GM19238 (cell line): ENCODE results near the gene MTIF3.

Source experiments
- DNase-seq: peaks from one replicate; pipeline ENCODE4 v3.0.0; 2011; ENCODE audit warnings: low spot score; ENCODE audit not compliant: insufficient read length

The MTIF3 gene

GRCh38 chr13:27455331-27455855 lies 5.0 kb upstream of the MTIF3 start:
- DNase-seq = no peak

- no peak for DNase-seq
Observed at GRCh38 chr13:27450921-27451471, 632 bp upstream of the MTIF3 start.

DNA sequence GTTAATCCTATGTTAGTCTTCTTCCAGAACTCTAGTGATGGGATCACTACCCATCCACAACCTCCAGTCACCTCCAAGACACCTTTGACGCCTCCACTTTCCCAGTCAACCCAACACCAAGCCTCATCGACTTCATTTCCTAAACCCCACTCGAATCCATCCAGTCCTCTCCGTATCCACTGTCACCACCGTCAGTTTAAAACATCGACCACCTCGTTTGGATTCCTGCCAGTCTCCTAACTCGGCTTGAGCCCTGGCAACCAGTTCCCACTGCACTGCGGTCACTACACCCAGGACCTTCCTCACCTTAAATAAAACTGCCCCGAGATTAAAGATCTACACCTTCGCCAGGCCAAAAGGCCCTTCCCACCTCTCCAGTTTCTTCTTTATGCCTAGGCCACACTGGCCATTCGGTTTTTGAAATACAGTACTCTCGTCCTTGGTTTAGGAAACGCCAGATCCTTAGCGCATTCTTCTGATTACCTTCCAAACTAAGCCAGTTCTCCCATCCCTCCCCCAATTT lies 1.2 kb downstream of the MTIF3 start:
- DNase-seq = no peak

DNA sequence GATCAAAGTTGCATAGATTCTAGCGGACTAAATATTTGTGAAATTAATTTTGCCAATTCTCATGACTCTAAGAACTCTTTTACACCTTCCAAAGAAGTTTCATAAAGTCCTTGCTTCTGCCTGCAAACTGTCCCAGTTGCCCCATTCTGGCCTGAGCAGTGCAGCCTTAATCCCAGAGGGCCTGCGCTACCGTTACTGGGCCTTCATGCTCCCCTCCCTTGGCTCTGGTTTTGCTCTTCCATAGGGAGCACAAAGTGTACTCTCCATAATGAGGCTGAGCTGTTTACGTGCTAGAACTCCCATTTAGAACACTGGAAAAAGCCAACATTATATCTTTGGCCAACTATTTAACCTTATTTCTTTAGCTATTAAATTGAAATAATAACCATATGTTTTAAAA lies 2.1 kb downstream of the MTIF3 start:
- no peak for DNase-seq

DNA sequence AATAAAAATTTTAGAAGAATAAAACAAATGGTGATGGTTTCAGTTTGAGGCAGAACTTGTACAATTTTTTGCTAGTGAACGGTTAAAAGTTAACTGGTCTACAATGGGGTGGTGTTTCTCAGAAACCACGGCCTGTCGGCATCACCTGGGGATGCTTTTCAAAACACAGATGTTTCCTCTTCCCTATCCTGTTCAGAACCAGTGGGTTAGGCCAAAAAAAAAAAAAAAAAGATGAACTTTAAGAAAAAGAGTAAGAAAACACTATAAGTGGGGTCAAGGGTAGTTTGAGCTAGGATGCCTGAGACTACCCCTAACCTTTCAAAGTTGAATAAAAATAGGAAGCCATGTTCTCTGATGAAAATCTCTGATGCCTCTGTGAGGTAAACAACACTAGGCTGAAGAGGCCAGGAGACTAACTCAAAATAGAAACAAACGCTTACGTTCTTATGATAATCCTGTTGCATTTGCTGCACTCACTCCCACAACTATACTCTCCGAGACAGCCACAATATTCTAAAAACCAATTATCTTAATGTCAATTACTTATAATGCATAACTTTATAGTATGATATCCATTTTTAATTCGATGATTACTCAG lies 3.3 kb downstream of the MTIF3 start:
- DNase-seq = no peak

- DNase-seq = no peak
Observed at GRCh38 chr13:27442797-27443196, 7.6 kb downstream of the MTIF3 start.

- DNase-seq = no peak
Observed at GRCh38 chr13:27442071-27442647, 8.2 kb downstream of the MTIF3 start.

- DNase-seq = no peak
Observed at GRCh38 chr13:27440408-27440807, 10.0 kb downstream of the MTIF3 start.

DNA sequence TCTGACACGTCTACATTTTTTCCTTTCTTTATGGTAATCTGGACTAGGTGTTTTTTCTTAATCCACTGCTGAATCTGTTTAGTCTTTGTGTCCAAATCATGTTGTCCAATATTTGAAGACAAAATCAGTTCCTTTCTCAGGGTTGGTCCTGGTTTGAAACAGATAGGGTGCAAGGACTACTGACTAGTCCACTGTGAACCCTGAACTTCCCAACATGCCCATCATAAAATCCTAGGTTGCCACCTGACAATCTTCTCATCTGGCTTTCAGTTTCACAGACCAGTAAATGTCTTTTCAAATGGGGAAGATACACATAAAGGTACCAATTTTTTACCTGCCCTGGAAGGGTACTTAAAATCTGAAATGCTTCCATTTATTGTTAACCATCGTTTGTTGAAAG lies 13.2 kb downstream of the MTIF3 start:
- DNase-seq = no peak

DNA sequence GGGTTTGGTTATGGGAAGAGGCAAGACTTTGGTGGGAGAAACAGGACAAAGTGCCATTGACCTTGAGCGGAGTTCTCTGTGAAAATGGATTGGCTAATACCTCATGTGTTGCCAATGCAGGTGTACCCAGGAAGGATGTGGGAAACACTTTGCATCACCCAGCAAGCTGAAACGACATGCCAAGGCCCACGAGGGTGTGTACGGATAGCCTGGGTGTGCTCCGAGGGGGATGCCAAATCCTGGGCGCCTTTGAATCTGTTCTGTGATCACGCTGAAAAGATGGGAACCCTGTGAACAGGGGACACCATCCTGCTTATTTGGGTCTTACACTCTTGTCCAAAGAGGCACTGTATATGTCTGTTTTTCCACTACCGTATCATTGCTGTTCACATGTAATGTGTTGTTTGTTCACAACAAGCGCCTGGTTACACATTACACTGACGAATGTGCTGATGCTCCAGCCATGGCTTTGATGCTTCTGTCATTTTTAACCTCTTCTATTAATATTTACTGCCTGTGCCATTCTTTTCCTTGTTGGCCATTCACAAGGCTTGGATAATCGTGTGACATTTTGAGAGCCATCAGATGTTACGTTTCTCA lies 17.7 kb downstream of the MTIF3 start:
- no peak for DNase-seq

DNA sequence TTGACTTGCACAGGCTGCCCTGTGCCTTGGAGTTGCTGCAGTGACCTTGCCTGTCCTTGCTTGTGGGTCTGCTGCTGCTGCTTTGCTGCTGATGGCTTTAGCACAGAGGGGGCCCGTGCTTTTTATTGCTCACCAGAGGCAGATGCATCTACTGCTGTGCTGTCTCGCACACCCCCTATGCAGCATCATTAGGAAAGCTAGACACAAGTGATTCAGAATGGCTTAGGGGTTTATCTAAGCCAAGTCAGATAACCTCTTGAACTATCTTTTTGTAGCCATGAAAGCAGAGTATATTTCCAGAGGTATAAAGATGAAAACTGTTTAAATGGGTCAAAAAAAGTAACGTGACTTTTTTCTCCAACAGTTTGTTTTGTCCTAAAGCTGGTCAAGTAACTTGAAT lies 18.2 kb downstream of the MTIF3 start:
- no peak for DNase-seq

- no peak for DNase-seq
Observed at GRCh38 chr13:27428160-27428559, 22.2 kb downstream of the MTIF3 start.

DNA sequence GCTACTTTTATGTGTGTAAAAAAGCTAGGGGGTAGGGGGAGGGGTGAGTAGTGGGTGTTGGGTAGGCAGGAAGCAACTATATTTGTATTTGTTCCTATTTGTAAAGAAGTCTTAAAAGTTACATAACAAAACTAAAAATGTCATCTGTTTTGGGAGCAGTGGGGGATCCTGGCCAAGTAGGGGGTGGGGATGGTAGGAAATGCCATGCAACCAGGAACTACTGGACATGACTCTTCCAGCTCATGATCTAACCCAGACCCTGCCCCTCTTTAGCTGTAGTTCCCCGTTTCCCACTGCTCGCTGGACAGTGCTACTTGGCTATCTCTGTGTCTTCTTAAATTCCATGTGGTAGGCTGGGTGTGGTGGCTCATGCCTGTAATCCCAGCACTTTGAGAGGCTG lies 22.7 kb downstream of the MTIF3 start:
- DNase-seq = no peak

DNA sequence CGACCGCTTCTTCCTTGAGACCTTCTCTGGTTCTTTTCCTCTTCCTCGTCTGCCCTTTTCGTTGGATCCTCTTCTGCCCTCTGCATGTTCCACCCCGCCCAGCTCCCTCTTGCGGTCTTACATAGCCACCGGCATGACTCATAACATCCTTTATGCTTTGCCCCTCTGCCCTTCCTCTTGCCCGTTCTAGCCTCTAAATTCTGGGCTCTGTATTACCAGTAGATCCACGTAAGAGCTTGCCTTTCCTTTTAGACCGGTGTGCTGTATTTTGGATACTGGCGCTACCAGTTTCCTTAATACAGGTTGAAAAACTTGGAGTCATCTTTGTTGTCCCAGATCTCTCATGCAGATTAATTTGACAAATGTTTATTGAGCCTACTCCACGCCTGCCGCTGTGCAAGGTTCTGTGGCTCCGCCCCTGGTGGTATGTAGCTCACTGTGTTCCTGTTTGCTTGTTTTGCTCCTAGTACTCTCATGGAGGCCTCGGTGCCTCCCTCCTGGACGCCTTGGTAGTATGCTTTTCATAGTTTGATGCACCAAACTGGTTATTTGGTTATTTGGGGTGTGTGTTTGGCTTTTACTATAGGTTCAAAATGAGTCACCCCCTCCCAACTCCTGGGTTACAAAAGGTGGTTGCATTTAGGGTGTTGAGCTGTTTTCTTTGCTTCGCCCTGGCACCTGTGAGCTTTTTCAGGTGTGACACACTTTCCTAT lies 24.3 kb downstream of the MTIF3 start:
- peak; percentile 41 for DNase-seq

- DNase-seq = no peak
Observed at GRCh38 chr13:27425158-27425917, 25.0 kb downstream of the MTIF3 start.

- DNase-seq = peak; percentile 89
Observed at GRCh38 chr13:27424246-27425157, 25.9 kb downstream of the MTIF3 start, which contains the start of gene GTF3A. Gene GTF3A (plus strand): TSS chr13:27424619.

DNA sequence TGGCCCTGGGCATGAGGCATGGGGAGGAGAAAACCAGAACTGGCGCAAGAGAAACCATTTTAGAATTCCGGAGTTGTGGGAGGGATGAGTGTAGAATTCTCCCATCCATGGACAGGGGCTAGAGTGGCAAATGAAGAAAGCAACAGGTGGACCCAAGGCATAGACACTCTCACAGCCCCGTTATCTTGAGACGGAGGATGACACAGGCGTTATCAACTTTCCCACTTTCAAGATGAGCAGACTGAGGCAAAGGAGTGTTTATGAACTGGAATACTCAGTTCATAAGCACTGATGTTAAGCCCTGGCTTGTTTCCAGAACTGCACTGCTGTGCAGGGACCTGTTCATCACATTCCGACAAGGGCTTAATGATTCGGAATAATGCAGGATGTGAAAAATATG lies 27.0 kb downstream of the MTIF3 start:
- DNase-seq = no peak

DNA sequence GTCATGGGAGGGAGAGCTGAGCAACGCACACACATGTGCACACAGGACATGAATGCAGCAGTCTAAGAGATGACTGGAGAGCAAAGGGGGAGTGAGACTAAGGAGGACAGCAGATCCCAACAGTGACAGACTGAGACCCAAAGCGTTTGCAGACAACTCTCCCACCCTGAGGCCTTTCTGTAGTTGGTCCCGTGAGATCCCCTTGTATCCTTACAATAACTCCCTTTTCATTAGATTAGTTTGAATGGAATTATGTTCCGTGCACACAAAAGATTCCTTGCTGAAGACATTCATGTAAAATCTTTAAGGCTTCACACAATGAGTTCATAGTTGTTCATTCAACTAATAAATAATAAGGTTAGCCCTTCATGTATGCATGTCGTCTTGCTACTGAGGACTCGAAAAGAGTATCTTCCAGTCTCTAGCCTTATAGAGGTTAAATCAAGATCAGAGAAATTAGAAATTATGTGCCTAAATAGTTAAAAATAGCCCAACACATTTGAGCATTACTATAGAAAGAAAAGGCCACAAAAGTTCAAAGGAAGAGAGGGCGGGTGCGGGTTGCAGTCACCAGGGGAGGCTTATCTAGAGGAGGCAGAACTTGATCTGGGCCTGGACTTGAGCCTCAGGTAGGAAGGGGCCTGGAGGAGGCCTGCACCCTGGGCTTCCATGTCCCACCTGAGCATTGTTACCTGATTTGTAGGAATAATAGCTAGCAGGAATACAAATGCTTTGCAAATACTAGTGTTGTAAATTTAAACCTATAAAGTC lies 29.1 kb downstream of the MTIF3 start:
- DNase-seq = no peak

DNA sequence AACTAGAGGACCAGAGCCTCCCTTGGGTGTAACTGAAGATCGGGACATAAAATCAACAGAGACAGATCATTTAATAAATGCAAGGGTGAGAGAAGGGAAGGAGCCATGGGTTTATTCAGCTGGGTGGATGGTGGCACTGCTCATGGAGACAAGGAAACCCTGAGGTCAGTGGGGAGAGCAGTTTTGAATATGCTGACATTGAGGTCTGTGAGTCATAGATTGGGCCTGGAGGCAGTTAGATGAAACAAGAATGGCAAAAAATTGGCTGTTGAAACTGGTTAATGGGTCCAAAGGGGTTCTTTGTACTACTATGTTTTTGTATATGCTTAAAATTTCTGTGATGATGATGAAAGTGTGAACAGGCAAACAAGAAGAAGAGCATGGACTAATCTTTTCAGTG lies 31.0 kb downstream of the MTIF3 start:
- no peak for DNase-seq
